Smooth muscle cell (in vitro differentiated cells): ENCODE results near the gene GPR176. TPM values are rescaled to one million over a fixed set of nuclear protein-coding genes. Genes with fewer than 3 reads are reported as not detected.

Experiments
- DNase-seq: peaks from one replicate; lab custom pipeline; 2025; ENCODE audit not compliant: unreplicated experiment; lab: John Stamatoyannopoulos, UW
- H2AFZ ChIP-seq: fragments of 200-600 bp; sonication (generic); 2 replicates; pipeline ENCODE4 v1.6.0; 2016; ENCODE audit warnings: antibody characterized with exemption, low read depth, mild to moderate bottlenecking
- H3F3A ChIP-seq: fragments of 200-600 bp; sonication (generic); 2 replicates; pipeline ENCODE4 v1.6.0; 2017; ENCODE audit warnings: antibody characterized with exemption, low read depth
- H3K27ac ChIP-seq: fragments of 200-600 bp; sonication (generic); 2 replicates; pipeline ENCODE4 v1.5.1; 2016; ENCODE audit warnings: low read depth, mild to moderate bottlenecking
- H3K27me3 ChIP-seq: fragments of 200-600 bp; sonication (generic); 2 replicates; pipeline ENCODE4 v1.6.1; 2016; ENCODE audit warnings: low read depth, mild to moderate bottlenecking
- H3K36me3 ChIP-seq: fragments of 200-600 bp; sonication (generic); 2 replicates; pipeline ENCODE4 v1.5.1; 2016; ENCODE audit warnings: low read depth
- H3K4me1 ChIP-seq: fragments of 200-600 bp; sonication (generic); 2 replicates; pipeline ENCODE4 v1.5.1; 2016; ENCODE audit warnings: low read depth
- H3K4me2 ChIP-seq: fragments of 200-600 bp; sonication (generic); 2 replicates; pipeline ENCODE4 v1.6.0; 2016; ENCODE audit warnings: mild to moderate bottlenecking
- H3K4me3 ChIP-seq: fragments of 200-600 bp; sonication (generic); 2 replicates; pipeline ENCODE4 v1.5.1; 2016; ENCODE audit warnings: mild to moderate bottlenecking
- H3K79me2 ChIP-seq: fragments of 200-600 bp; sonication (generic); 2 replicates; pipeline ENCODE4 v1.6.0; 2016; ENCODE audit warnings: low read depth, mild to moderate bottlenecking
- H3K9ac ChIP-seq: fragments of 200-600 bp; sonication (generic); 2 replicates; pipeline ENCODE4 v1.6.0; 2016; ENCODE audit warnings: low read depth
- H3K9me3 ChIP-seq: fragments of 200-600 bp; sonication (generic); replicated peaks from 2 replicates; pipeline ENCODE4 v1.5.1; 2016; ENCODE audit warnings: low read depth
- H4K20me1 ChIP-seq: fragments of 200-600 bp; sonication (generic); 2 replicates; pipeline ENCODE4 v1.6.0; 2016; ENCODE audit warnings: low read depth
- WGBS: methylation state at CpG from one replicate; pipeline ENCODE4 v1.1.7; 2016; ENCODE audit warnings: low lambda C conversion rate; 5-methylcytosine and 5-hydroxymethylcytosine counted together
- polyA plus RNA-seq: library from polyadenylated mRNA; unstranded; fragments of >200 nt; fragmentation: Nextera tagmentation; extraction: Ambion mirVana; gene quantifications from 2 replicates; pipeline ENCODE4 v1.2.1, GENCODE V29; 2016
- total RNA-seq: library from RNA; depleted of rRNA; stranded (reverse); fragments of >200 nt; gene quantifications from 2 replicates; pipeline ENCODE4 v1.2.3, GENCODE V29; 2014
- TF ChIP-seq, protein P1 (sequence below): fragments of 200-600 bp; sonication (generic); IDR thresholded peaks from 2 replicates; pipeline ENCODE4 v1.5.1; 2017; ENCODE audit warnings: borderline replicate concordance, mild to moderate bottlenecking, antibody characterized with exemption; ENCODE audit not compliant: insufficient read depth, poor library complexity, severe bottlenecking

GPR176 gene
- total and polyA plus RNA-seq, 2 experiments from 2014 or later, result 20.0 to 22.4 TPM

DNA sequence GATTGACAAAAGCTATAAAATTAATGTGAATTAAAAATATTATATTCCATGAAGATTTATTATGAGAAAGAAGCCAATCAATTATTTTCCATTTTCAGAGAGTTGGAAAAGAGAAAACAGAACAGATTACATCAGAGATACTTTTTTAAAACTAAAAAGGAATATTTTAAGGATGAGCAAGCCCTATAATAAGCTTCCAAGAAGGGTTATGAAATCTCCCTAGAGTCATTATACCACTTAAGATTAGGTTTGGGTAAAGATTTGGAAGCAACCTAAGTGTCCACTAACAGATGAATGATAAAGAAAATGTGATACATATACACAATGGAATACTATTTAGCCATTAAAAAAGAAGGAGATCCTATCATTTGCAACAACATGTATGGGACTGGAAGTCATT lies 85.8 kb downstream of the GPR176 start:
- Histone ChIP-seq H3F3A (no peaks in the 10 kb centered on the region), H3K27ac (peak overlapping the region; percentile 7), H3K36me3 (no peaks in the 10 kb centered on the region), H3K4me1 (peaks cover 9% of the 10 kb centered on the region), H3K9me3 (no peaks in the 10 kb centered on the region), H2AFZ (no peak overlapping the region), H3K9ac (no peak overlapping the region), H3K79me2 (no peaks in the 10 kb centered on the region), H3K4me2 (no peak overlapping the region), H3K27me3 (no peaks in the 10 kb centered on the region), H4K20me1 (peaks cover 6% of the 10 kb centered on the region), H3K4me3 (no peak overlapping the region)
- no peak for DNase-seq
- TF ChIP-seq, protein P1, sequence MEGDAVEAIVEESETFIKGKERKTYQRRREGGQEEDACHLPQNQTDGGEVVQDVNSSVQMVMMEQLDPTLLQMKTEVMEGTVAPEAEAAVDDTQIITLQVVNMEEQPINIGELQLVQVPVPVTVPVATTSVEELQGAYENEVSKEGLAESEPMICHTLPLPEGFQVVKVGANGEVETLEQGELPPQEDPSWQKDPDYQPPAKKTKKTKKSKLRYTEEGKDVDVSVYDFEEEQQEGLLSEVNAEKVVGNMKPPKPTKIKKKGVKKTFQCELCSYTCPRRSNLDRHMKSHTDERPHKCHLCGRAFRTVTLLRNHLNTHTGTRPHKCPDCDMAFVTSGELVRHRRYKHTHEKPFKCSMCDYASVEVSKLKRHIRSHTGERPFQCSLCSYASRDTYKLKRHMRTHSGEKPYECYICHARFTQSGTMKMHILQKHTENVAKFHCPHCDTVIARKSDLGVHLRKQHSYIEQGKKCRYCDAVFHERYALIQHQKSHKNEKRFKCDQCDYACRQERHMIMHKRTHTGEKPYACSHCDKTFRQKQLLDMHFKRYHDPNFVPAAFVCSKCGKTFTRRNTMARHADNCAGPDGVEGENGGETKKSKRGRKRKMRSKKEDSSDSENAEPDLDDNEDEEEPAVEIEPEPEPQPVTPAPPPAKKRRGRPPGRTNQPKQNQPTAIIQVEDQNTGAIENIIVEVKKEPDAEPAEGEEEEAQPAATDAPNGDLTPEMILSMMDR, result no peak

DNA sequence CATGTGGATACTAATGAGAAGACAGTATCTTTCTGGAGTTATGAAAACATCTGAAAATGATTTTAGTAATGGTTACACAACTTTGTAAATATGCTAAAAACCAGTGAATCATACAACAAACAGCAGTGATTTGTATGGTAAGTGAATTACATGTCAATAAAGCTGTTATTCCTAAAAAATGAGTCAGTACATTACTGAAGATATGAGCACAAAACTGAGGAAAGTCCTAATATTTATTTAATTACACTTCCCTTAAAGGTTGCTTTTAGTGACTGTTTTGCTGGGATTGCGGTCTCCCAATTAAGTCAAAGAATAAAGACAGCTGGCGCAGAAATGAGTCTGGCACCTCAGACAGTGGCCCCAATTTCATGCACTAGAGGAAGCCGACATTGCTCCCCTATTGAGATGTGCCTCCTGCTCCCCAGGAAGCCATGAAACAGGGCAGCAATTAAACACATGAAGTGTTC lies 86.5 kb downstream of the GPR176 start:
- Histone ChIP-seq H3K4me2 (no peak overlapping the region), H3K9ac (no peak overlapping the region), H3K4me1 (peaks cover 9% of the 10 kb centered on the region), H3K27me3 (no peaks in the 10 kb centered on the region), H3F3A (no peaks in the 10 kb centered on the region), H4K20me1 (peaks cover 6% of the 10 kb centered on the region), H2AFZ (no peak overlapping the region), H3K9me3 (no peaks in the 10 kb centered on the region), H3K79me2 (no peaks in the 10 kb centered on the region), H3K27ac (peak overlapping the region; percentile 7), H3K36me3 (no peaks in the 10 kb centered on the region), H3K4me3 (no peak overlapping the region)
- no peak for DNase-seq
- TF ChIP-seq, protein P1, result no peak
- 91% methylated on average over 3 of the region's 3 CpGs for WGBS

DNA sequence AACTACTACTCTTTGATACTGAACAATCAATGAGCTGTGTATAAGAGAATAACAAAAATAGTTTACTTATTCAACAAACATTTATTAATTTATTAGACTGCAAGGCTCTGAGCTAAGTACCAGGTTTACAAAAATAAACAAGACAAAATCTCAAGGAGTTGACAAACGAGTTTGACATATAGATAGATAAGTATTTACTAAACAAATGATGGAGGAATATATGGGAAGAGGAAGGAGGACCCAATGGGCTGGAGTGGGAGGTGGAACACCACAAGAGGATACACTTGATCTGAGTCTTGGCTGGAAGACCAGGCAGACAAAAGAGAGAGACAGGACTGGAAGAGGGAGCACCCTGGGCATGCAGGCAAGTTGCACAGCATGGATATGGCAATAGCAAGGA lies 89.9 kb downstream of the GPR176 start:
- no peaks in the 10 kb centered on the region for H3K79me2 ChIP-seq
- WGBS, result 66% methylated on average over 1 of the region's 1 CpG
- H3K4me3 ChIP-seq, result no peak overlapping the region
- H3F3A ChIP-seq, result no peaks in the 10 kb centered on the region
- H3K36me3 ChIP-seq, result no peaks in the 10 kb centered on the region
- DNase-seq, result no peak
- no peak overlapping the region for H3K27ac ChIP-seq
- no peaks in the 10 kb centered on the region for H3K9me3 ChIP-seq
- H3K4me2 ChIP-seq, result no peak overlapping the region
- H3K9ac ChIP-seq, result no peak overlapping the region
- peaks cover 9% of the 10 kb centered on the region for H3K4me1 ChIP-seq
- TF ChIP-seq, protein P1, result no peak
- H4K20me1 ChIP-seq, result peaks cover 6% of the 10 kb centered on the region
- H3K27me3 ChIP-seq, result no peaks in the 10 kb centered on the region
- H2AFZ ChIP-seq, result no peak overlapping the region

DNA sequence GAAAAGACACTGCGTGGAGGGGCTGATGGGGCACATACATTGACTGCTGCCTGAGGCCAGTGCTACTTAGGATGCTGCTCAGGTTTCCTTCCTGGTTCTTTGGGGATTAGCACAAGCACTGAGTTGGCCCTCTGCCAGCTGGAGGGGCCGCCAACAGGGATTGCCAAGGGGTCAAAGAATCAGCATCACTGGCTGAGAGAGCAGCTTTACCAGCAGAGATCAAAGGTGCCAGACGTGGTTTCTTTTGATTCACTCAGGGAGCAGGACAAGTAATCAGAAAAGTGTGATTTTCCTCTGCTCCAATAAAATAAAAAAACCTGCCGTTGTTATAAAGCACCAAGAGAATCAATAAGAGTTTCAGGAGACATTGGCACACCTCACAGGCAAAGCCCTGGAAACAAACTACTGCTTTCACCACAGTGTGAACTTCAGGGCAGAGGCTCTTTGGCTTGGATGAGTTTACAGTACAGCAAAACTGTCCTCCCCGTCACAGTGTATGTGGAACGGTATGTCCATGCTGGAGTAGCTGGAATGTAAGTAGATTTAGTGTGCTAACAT lies 91.6 kb downstream of the GPR176 start:
- Histone ChIP-seq H3K27ac (no peak overlapping the region), H3K9ac (no peak overlapping the region), H3K36me3 (no peaks in the 10 kb centered on the region), H3K27me3 (no peaks in the 10 kb centered on the region), H3K4me3 (no peak overlapping the region), H3K9me3 (no peaks in the 10 kb centered on the region), H3K79me2 (no peaks in the 10 kb centered on the region), H4K20me1 (no peaks in the 10 kb centered on the region), H3F3A (no peaks in the 10 kb centered on the region), H2AFZ (no peak overlapping the region), H3K4me2 (no peak overlapping the region), H3K4me1 (peaks cover 2% of the 10 kb centered on the region)
- TF ChIP-seq, protein P1, result no peak
- DNase-seq, result no peak
- 85% methylated on average over 6 of the region's 6 CpGs for WGBS
